COLO829 (cell line): ENCODE data around the gene LXN.
A peak's percentile ranks its signal among the peaks of the same experiment; 100 is the strongest.
"Not testable (repeated sequence)": the region's sequence is repeated elsewhere in the genome, so short reads cannot be mapped to it uniquely, and the experiment has no call there.

Experiments
- DNase-seq: peaks from one replicate; pipeline ENCODE4 v3.0.0; 2012; ENCODE audit warnings: low spot score

LXN gene

GRCh38 chr3:158672215-158673176 lies at the start of gene LXN:
Gene LXN (minus strand): TSS chr3:158672648. CDS start chr3:158672478, 170 bp downstream.
- peak; percentile 83 for DNase-seq

- no peak for DNase-seq
Measured at GRCh38 chr3:158722108-158722507, 49.7 kb upstream of the LXN start.

GRCh38 chr3:158718490-158719170 lies 46.2 kb upstream of the LXN start:
- DNase-seq, result peak; percentile 42

GRCh38 chr3:158717576-158717975 lies 45.1 kb upstream of the LXN start:
- no peak for DNase-seq

- DNase-seq, result peak; percentile 91
Measured at GRCh38 chr3:158713094-158713499, 40.6 kb upstream of the LXN start.

GRCh38 chr3:158712443-158712842 lies 40.0 kb upstream of the LXN start:
- no peak for DNase-seq

GRCh38 chr3:158711886-158712285 lies 39.4 kb upstream of the LXN start:
- DNase-seq, result peak; percentile 68

- no peak for DNase-seq
Measured at GRCh38 chr3:158710601-158711000, 38.2 kb upstream of the LXN start.

GRCh38 chr3:158709666-158710083 lies 37.2 kb upstream of the LXN start:
- DNase-seq, result no peak

GRCh38 chr3:158703566-158703965 lies 31.1 kb upstream of the LXN start:
- no peak for DNase-seq

- no peak for DNase-seq
Measured at GRCh38 chr3:158702815-158703481, 30.5 kb upstream of the LXN start.

- no peak for DNase-seq
Measured at GRCh38 chr3:158701420-158702065, 29.1 kb upstream of the LXN start.

GRCh38 chr3:158700559-158700958 lies 28.1 kb upstream of the LXN start:
- DNase-seq, result no peak

- no peak for DNase-seq
Measured at GRCh38 chr3:158696618-158697017, 24.2 kb upstream of the LXN start.

GRCh38 chr3:158693866-158694456 lies 21.5 kb upstream of the LXN start:
- DNase-seq, result not testable (repeated sequence)

- DNase-seq, result no peak
Measured at GRCh38 chr3:158685159-158685558, 12.7 kb upstream of the LXN start.

GRCh38 chr3:158683230-158683962 lies 10.9 kb upstream of the LXN start:
- DNase-seq, result no peak

GRCh38 chr3:158680861-158681260 lies 8.4 kb upstream of the LXN start:
- no peak for DNase-seq

- DNase-seq, result peak; percentile 83
Measured at GRCh38 chr3:158679547-158680000, 7.1 kb upstream of the LXN start.

- no peak for DNase-seq
Measured at GRCh38 chr3:158678687-158679086, 6.2 kb upstream of the LXN start.

GRCh38 chr3:158671821-158672214 lies 630 bp downstream of the LXN start:
- peak; percentile 22 for DNase-seq
